ENCODE data around the gene CCSER1.

GRCh38 chr4:90234916-90235547 lies 107.8 kb downstream of the CCSER1 start:
- TF ChIP-seq, protein P1, sequence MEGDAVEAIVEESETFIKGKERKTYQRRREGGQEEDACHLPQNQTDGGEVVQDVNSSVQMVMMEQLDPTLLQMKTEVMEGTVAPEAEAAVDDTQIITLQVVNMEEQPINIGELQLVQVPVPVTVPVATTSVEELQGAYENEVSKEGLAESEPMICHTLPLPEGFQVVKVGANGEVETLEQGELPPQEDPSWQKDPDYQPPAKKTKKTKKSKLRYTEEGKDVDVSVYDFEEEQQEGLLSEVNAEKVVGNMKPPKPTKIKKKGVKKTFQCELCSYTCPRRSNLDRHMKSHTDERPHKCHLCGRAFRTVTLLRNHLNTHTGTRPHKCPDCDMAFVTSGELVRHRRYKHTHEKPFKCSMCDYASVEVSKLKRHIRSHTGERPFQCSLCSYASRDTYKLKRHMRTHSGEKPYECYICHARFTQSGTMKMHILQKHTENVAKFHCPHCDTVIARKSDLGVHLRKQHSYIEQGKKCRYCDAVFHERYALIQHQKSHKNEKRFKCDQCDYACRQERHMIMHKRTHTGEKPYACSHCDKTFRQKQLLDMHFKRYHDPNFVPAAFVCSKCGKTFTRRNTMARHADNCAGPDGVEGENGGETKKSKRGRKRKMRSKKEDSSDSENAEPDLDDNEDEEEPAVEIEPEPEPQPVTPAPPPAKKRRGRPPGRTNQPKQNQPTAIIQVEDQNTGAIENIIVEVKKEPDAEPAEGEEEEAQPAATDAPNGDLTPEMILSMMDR (IDR thresholded peaks at IDR 0.05; ENCODE audit: poor library complexity, severe bottlenecking), result no peak
- TF ChIP-seq POLR2AphosphoS5 (IDR thresholded peaks at IDR 0.05) (no peak), SMC3 (conservative IDR thresholded peaks at IDR 0.05; ENCODE audit: poor library complexity) (no peak)

Data from neural cell (in vitro differentiated cells).